Measurements from ENCODE around the gene GET3.

DNA sequence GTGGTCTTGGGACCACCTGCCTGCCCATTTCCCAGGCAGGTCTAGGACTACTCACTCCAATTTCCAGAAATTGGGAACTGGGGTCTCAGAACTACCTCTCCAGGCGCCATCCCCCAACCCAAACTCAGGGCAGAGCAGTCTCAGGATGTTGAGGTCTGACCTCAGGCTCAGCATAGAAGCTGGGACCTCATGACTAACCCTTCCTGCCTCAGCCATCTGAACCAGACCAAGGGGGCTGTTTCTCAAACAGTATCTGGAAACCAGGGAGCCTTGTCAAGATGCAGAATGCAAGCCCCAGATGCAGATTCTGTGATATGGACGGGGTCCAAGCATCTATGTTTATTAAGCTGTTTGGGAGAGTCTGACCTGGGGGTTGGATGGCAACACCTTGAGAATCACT is 42.2 kb upstream of the GET3 start:
- no peak for TF ChIP-seq EZH2phosphoT487 (IDR thresholded peaks at IDR 0.05; ENCODE audit: low read length)
- TF ChIP-seq, protein P1, sequence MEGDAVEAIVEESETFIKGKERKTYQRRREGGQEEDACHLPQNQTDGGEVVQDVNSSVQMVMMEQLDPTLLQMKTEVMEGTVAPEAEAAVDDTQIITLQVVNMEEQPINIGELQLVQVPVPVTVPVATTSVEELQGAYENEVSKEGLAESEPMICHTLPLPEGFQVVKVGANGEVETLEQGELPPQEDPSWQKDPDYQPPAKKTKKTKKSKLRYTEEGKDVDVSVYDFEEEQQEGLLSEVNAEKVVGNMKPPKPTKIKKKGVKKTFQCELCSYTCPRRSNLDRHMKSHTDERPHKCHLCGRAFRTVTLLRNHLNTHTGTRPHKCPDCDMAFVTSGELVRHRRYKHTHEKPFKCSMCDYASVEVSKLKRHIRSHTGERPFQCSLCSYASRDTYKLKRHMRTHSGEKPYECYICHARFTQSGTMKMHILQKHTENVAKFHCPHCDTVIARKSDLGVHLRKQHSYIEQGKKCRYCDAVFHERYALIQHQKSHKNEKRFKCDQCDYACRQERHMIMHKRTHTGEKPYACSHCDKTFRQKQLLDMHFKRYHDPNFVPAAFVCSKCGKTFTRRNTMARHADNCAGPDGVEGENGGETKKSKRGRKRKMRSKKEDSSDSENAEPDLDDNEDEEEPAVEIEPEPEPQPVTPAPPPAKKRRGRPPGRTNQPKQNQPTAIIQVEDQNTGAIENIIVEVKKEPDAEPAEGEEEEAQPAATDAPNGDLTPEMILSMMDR (IDR thresholded peaks at IDR 0.05; ENCODE audit: low read length), result no peak

Measured in MM.1S (cell line).